K562 (cell line): ENCODE results near the gene TMEM167B. TPM values are rescaled to one million over a fixed set of nuclear protein-coding genes. Genes with fewer than 3 reads are reported as not detected.

Source experiments
- ATAC-seq: fragments of 200-7000 bp; cut with Tn5 transposase; 3 replicates; pipeline ENCODE4 v1.9.1; 2020; ENCODE audit warnings: moderate library complexity
- BruUV-seq: library from RNA; stranded (reverse); fragments of 400-500 nt; replicated peaks from 2 replicates; lab custom pipeline; 2021; lab: Mats Ljungman, UMichigan
- CTCF ChIA-PET: fragments of 300-600 bp; formaldehyde crosslinking; extraction: SDS; loops from one replicate; lab custom pipeline; 2021; ENCODE audit warnings: low intra/inter-chr PET ratio; lab: Yijun Ruan, JAX
- POLR2A ChIA-PET: fragments of 300-600, 350-650 bp; sonication (Branson Sonifier 250); formaldehyde crosslinking; extraction: SDS; loops from one replicate; lab custom pipeline; 2021; ENCODE audit warnings: antibody characterized with exemption, inconsistent platforms; lab: Yijun Ruan, JAX
- DNase-seq, 4 experiments: peaks; one replicate each; pipeline versions ENCODE4 v3.0.0 to v3.0.0-alpha.2; 2011 to 2018; ENCODE audit warnings: low spot score in 3 of 4, mixed read lengths in 3 of 4; ENCODE audit errors: extremely low read depth in 1 of 4
- FAIRE-seq: peaks from 2 replicates; lab custom pipeline; 2011; peaks lifted over from hg19 to GRCh38; lab: Jason Lieb, UNC
- H2AFZ ChIP-seq: 2 replicates; pipeline ENCODE4 v1.6.0; 2011; ENCODE audit warnings: low read depth, low read length, control low read depth, inconsistent platforms
- H3K27ac ChIP-seq: fragments of 200-600 bp; 3 replicates; pipeline ENCODE4 v1.8.0; 2011; ENCODE audit warnings: low read depth, mild to moderate bottlenecking, control low read depth, inconsistent platforms, low read length, moderate library complexity, mixed read lengths; ENCODE audit errors: extremely low read depth
- H3K27me3 ChIP-seq, 2 experiments: fragments of 300-600 bp in 1 of 2; 2 replicates in 1 of 2; 3 replicates in 1 of 2; pipeline versions ENCODE4 v1.6.0 to v1.8.0; 2011; ENCODE audit warnings: inconsistent platforms in 2 of 2, low read length in 2 of 2, mild to moderate bottlenecking in 1 of 2, mixed read lengths in 1 of 2, moderate library complexity in 1 of 2; ENCODE audit not compliant: control insufficient read depth in 2 of 2, insufficient read depth in 2 of 2
- H3K36me3 ChIP-seq: fragments of 300-600 bp; 3 replicates; pipeline ENCODE4 v1.8.0; 2011; ENCODE audit warnings: mild to moderate bottlenecking, low read length, inconsistent platforms; ENCODE audit not compliant: control insufficient read depth, insufficient read depth
- H3K4me1 ChIP-seq, 2 experiments: fragments of 200-600 bp in 1 of 2; replicated peaks in 1 of 2; 2 replicates in 1 of 2; 3 replicates in 1 of 2; pipeline versions ENCODE4 v1.5.1 to v1.8.0; 2011; ENCODE audit warnings: inconsistent platforms in 2 of 2, low read length in 2 of 2, mild to moderate bottlenecking in 1 of 2, mixed read lengths in 1 of 2, moderate library complexity in 1 of 2; ENCODE audit not compliant: control insufficient read depth in 2 of 2, insufficient read depth in 2 of 2
- H3K4me2 ChIP-seq: 2 replicates; pipeline ENCODE4 v1.6.1; 2011; ENCODE audit warnings: low read length, control low read depth, inconsistent platforms, mixed read lengths; ENCODE audit not compliant: insufficient read depth
- H3K4me3 ChIP-seq: fragments of 200-600 bp; sonication (generic), shearing (Covaris generic); 2 replicates; pipeline ENCODE4 v1.5.1; 2016; ENCODE audit warnings: control low read depth, inconsistent platforms
- H3K79me2 ChIP-seq: fragments of 200-600 bp; 3 replicates; pipeline ENCODE4 v1.8.0; 2011; ENCODE audit warnings: low read length, inconsistent platforms; ENCODE audit not compliant: control insufficient read depth, insufficient read depth
- H3K9ac ChIP-seq, 2 experiments: 2 replicates each; pipeline versions ENCODE4 v1.6.0 to v1.6.1; 2011; ENCODE audit warnings: low read depth in 2 of 2, low read length in 2 of 2, control low read depth in 1 of 2, inconsistent platforms in 1 of 2, mild to moderate bottlenecking in 1 of 2, mixed read lengths in 1 of 2; ENCODE audit not compliant: insufficient read depth in 1 of 2
- H3K9me1 ChIP-seq: one replicate; pipeline ENCODE4 v1.6.0; 2011; ENCODE audit warnings: inconsistent platforms, mild to moderate bottlenecking, low read length, moderate library complexity; ENCODE audit not compliant: control insufficient read depth, insufficient read depth
- H3K9me3 ChIP-seq: replicated peaks from 2 replicates; pipeline ENCODE4 v1.5.1; 2011; ENCODE audit warnings: low read depth, low read length, inconsistent platforms; ENCODE audit not compliant: control insufficient read depth, insufficient read depth
- H4K20me1 ChIP-seq: replicated peaks from 2 replicates; pipeline ENCODE4 v1.6.1; 2011; ENCODE audit warnings: low read length, inconsistent platforms, mixed read lengths; ENCODE audit not compliant: control insufficient read depth, insufficient read depth
- E2F6 ChIP-seq, 2 experiments: IDR thresholded peaks; 2 replicates each; pipeline ENCODE4 v1.6.1; 2011; ENCODE audit warnings: borderline replicate concordance in 1 of 2, control low read depth in 1 of 2, low read depth in 1 of 2, low read length in 1 of 2, mild to moderate bottlenecking in 1 of 2, mixed read lengths in 1 of 2, moderate library complexity in 1 of 2; ENCODE audit not compliant: insufficient read depth in 1 of 2, insufficient read length in 1 of 2, poor library complexity in 1 of 2, severe bottlenecking in 1 of 2; ENCODE audit errors: extremely low read depth in 1 of 2
- GTF2E2 ChIP-seq: fragments of 200-800 bp; sonication (Bioruptor generic); IDR thresholded peaks from 2 replicates; pipeline ENCODE4 v1.6.1; 2016; ENCODE audit warnings: missing genetic modification characterization, missing compliant biosample characterization
- NR3C1 ChIP-seq: sonication (generic); formaldehyde crosslinking; IDR thresholded peaks from 2 replicates; pipeline ENCODE4 v1.8.1; 2022; ENCODE audit warnings: missing genetic modification reagents
- YY1 ChIP-seq, 3 experiments: IDR thresholded peaks; 2 replicates each; pipeline ENCODE4 v1.6.1; 2011; ENCODE audit warnings: low read length in 2 of 3, mild to moderate bottlenecking in 2 of 3, moderate library complexity in 2 of 3, borderline replicate concordance in 1 of 3, control low read depth in 1 of 3, low read depth in 1 of 3; ENCODE audit not compliant: insufficient read depth in 3 of 3, insufficient replicate concordance in 2 of 3, control insufficient read depth in 1 of 3, insufficient read length in 1 of 3; ENCODE audit errors: extremely low read depth in 1 of 3
- WGBS: fragments of 100-300 bp; shearing (Covaris generic); methylation state at CpG from one replicate; pipeline ENCODE4 v1.1.6; 2016; ENCODE audit warnings: low coverage, mixed read lengths; ENCODE audit not compliant: insufficient coverage; ENCODE audit errors: missing lambda C conversion rate; 5-methylcytosine and 5-hydroxymethylcytosine counted together
- in situ Hi-C: fragments of 300-500 bp; cut with MboI; formaldehyde crosslinking; loops from 4 replicates; pipeline ENCODE4 v1.15.0; 2018; ENCODE audit warnings: inconsistent platforms, mixed read lengths
- intact Hi-C: fragments of 100-400 bp; cut with micrococcal nuclease; formaldehyde crosslinking; loops from 2 replicates; pipeline ENCODE4 v1.14.2; 2022
- polyA plus RNA-seq, 8 experiments: library from polyadenylated mRNA; depleted of rRNA in 4 of 8; stranded (reverse) in 5 of 8; unstranded in 3 of 8; fragments of >200 nt; fragmentation: Nextera tagmentation in 2 of 8; fragmentation: Illumina TruSeq in 1 of 8; extraction: Ambion mirVana in 2 of 8; extraction: Trizol in 1 of 8; gene quantifications; 2 replicates each; pipeline versions ENCODE4 v1.2.1 to v1.2.3, GENCODE V29; 2011 to 2014; ENCODE audit warnings: inconsistent platforms in 1 of 8, missing spikeins in 1 of 8
- total RNA-seq, 7 experiments: library from RNA; depleted of rRNA in 6 of 7; stranded (reverse); fragments of >200 nt in 6 of 7; fragmentation: Illumina TruSeq in 2 of 7; extraction: Trizol in 2 of 7; gene quantifications; 2 replicates each; pipeline versions ENCODE4 v1.2.1 to v1.2.3, GENCODE V29; 2011 to 2021; ENCODE audit warnings: low replicate concordance in 1 of 7

The TMEM167B gene
- total and polyA plus RNA-seq, 9 of the 15 experiments (the other 6 are each of a cell fraction or from before 2014, with no cell fraction given), result 17.2 to 36.4 (median 32.2) TPM

- peak; percentile 67 to 70 for TF ChIP-seq E2F6 (IDR thresholded peaks at IDR 0.05; ENCODE audit: borderline replicate concordance in 1 of 2, extremely low read depth in 1 of 2, insufficient read depth in 1 of 2, insufficient read length in 1 of 2, low read depth in 1 of 2, low read length in 1 of 2, poor library complexity in 1 of 2, severe bottlenecking in 1 of 2)
Observed at GRCh38 chr1:109041621-109042468, 48.7 kb upstream of the TMEM167B start, which contains the start of gene WDR47 (continued).

- intact Hi-C loops, result no loop called here
- ChIA-PET CTCF (no interaction called here), POLR2A (interaction anchor here (1.0 to 1.7 kb wide), 2 partner anchors 15 to 82 kb away, joined by 3 to 9 read pairs; partner anchors contain the start of gene CLCC1)
Observed at GRCh38 chr1:109045595-109045994, 45.0 kb upstream of the TMEM167B start.

More at GRCh38 chr1:109045595-109045994, 45.0 kb upstream of the TMEM167B start:
- no peak overlapping the region for H3K4me2 ChIP-seq
- H3K79me2 ChIP-seq, result peaks cover 10% of the 10 kb centered on the region
- BruUV-seq, result no TSS peak
- H3K27ac ChIP-seq, result no peak overlapping the region
- no peak for ATAC-seq
- H3K4me3 ChIP-seq, result no peak overlapping the region
- no peak for FAIRE-seq
- in situ Hi-C loops, result no loop called here
- H3K27me3 ChIP-seq, result no peaks in the 10 kb centered on the region
- no peak overlapping the region for H3K9ac ChIP-seq
- WGBS, result 0% methylated on average over 1 of the region's 1 CpG
- peaks cover 2 to 12% of the 10 kb centered on the region in 2 experiments; a peak in 4 of 5 replicates for H3K4me1 ChIP-seq
- no peaks in the 10 kb centered on the region for H3K9me1 ChIP-seq
- TF ChIP-seq YY1 (IDR thresholded peaks at IDR 0.05; ENCODE audit: borderline replicate concordance in 1 of 3, control insufficient read depth in 1 of 3, extremely low read depth in 1 of 3, insufficient read depth in 3 of 3, insufficient read length in 1 of 3, insufficient replicate concordance in 2 of 3, low read depth in 1 of 3, low read length in 2 of 3) (no peak), NR3C1 (no peak), GTF2E2 (tag) (no peak)
- H3K36me3 ChIP-seq, result no peaks in the 10 kb centered on the region
- H2AFZ ChIP-seq, result no peak overlapping the region
- no peak for DNase-seq
- no peaks in the 10 kb centered on the region for H3K9me3 ChIP-seq
- H4K20me1 ChIP-seq, result no peaks in the 10 kb centered on the region
